SK-MEL-5 (cell line): Measurements from ENCODE around the gene ANO4. TPM values are rescaled to one million over a fixed set of nuclear protein-coding genes. Genes with fewer than 3 reads are reported as not detected.
A peak's percentile ranks its signal among the peaks of the same experiment; 100 is the strongest.
"Not testable (repeated sequence)": the region's sequence is repeated elsewhere in the genome, so short reads cannot be mapped to it uniquely, and the experiment has no call there.

Experiments
- DNase-seq: peaks from one replicate; pipeline ENCODE4 v3.0.0-alpha.2; 2016; ENCODE audit warnings: low read depth, low spot score
- in situ Hi-C: cut with HindIII; loops from 2 replicates; pipeline ENCODE4 v1.10.0; 2016; ENCODE audit warnings: low sequenced_read_pairs, high pct_unique_total_duplicates, low pct_unique_long_range_greater_than_20kb
- total RNA-seq: library from RNA; depleted of rRNA; stranded (reverse); fragments of >200 nt; shearing (Covaris generic); gene quantifications from 2 replicates; pipeline ENCODE4 v1.2.3, GENCODE V29; 2014

ANO4 gene
- total RNA-seq, 1 experiment from 2014 or later: 30.6 TPM

GRCh38 chr12:101077791-101078528, 283.4 kb downstream of the ANO4 start:
- DNase-seq: no peak
- in situ Hi-C loops: no loop called here

- in situ Hi-C loops: no loop called here
- DNase-seq: no peak
These were observed 284.1 kb downstream of the ANO4 start for GRCh38 chr12:101078536-101079285.

GRCh38 chr12:101082706-101083105, 288.1 kb downstream of the ANO4 start:
- no peak for DNase-seq
- in situ Hi-C loops: no loop called here

GRCh38 chr12:101086490-101087135, 292.0 kb downstream of the ANO4 start:
- in situ Hi-C loops: no loop called here
- DNase-seq: no peak

GRCh38 chr12:101087920-101088319, 293.3 kb downstream of the ANO4 start:
- in situ Hi-C loops: no loop called here
- DNase-seq: no peak

GRCh38 chr12:101089271-101089670, 294.7 kb downstream of the ANO4 start:
- DNase-seq: no peak
- in situ Hi-C loops: no loop called here

GRCh38 chr12:101090222-101090621, 295.6 kb downstream of the ANO4 start:
- DNase-seq, in situ Hi-C loops: not testable (repeated sequence)

GRCh38 chr12:101097829-101098580, 303.4 kb downstream of the ANO4 start:
- in situ Hi-C loops: no loop called here
- DNase-seq: no peak

- DNase-seq: no peak
- in situ Hi-C loops: no loop called here
These were observed 312.6 kb downstream of the ANO4 start for GRCh38 chr12:101107032-101107763.

GRCh38 chr12:101108130-101108529, 313.6 kb downstream of the ANO4 start:
- in situ Hi-C loops: no loop called here
- no peak for DNase-seq

- in situ Hi-C loops: no loop called here
- peak; percentile 49 for DNase-seq
These were observed 316.3 kb downstream of the ANO4 start for GRCh38 chr12:101110866-101111265.

GRCh38 chr12:101111441-101111840, 316.9 kb downstream of the ANO4 start:
- in situ Hi-C loops: no loop called here
- no peak for DNase-seq

- no peak for DNase-seq
- in situ Hi-C loops: no loop called here
These were observed 320.8 kb downstream of the ANO4 start for GRCh38 chr12:101115326-101115725.

- in situ Hi-C loops: no loop called here
- no peak for DNase-seq
These were observed 322.3 kb downstream of the ANO4 start for GRCh38 chr12:101116911-101117310.

- DNase-seq: no peak
- in situ Hi-C loops: no loop called here
These were observed 323.3 kb downstream of the ANO4 start for GRCh38 chr12:101117842-101118241.

GRCh38 chr12:101127521-101128219, 333.1 kb downstream of the ANO4 start:
- in situ Hi-C loops: no loop called here
- no peak for DNase-seq
